ENCODE results near the gene NCOA5. TPM values are rescaled to one million over a fixed set of nuclear protein-coding genes. Genes with fewer than 3 reads are reported as not detected.

The NCOA5 gene
- total and polyA plus RNA-seq, 2 experiments from 2014 or later, result 24.0 to 26.2 TPM

DNA sequence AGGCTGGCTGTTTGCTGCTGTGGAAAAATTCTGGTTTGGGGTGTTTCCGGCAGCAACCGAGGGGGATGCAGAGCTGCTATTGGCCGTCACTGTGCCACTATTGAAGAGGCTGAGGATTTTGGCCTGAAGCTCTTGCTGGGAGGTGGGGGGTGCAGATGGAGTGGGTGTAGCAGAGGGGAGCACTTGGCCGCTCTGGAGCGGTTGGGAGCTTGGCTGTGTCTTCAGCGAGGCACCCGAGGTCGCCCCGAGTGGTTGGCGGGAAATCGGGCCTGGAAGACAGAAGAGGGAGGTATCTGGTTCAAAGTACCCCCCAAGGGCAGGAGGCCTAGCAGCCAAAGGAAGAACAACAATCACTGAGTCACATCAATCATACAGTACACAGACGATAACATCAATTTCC lies 27.1 kb downstream of the NCOA5 start:
- no peaks in the 10 kb centered on the region for H3K9me3 ChIP-seq (ENCODE audit: low read depth)
- H2AFZ ChIP-seq, result no peak overlapping the region
- no peak overlapping the region for H3K4me2 ChIP-seq
- 93% methylated on average over 12 of the region's 12 CpGs for WGBS (ENCODE audit: low lambda C conversion rate, missing lambda C conversion rate)
- H3K27me3 ChIP-seq, result peaks cover 4% of the 10 kb centered on the region
- TF ChIP-seq EZH2phosphoT487 (IDR thresholded peaks at IDR 0.05; ENCODE audit: low read depth, severe bottlenecking, unreplicated experiment) (no peak), EZH2 (IDR thresholded peaks at IDR 0.05; ENCODE audit: borderline replicate concordance) (no peak)
- TF ChIP-seq, protein P1, sequence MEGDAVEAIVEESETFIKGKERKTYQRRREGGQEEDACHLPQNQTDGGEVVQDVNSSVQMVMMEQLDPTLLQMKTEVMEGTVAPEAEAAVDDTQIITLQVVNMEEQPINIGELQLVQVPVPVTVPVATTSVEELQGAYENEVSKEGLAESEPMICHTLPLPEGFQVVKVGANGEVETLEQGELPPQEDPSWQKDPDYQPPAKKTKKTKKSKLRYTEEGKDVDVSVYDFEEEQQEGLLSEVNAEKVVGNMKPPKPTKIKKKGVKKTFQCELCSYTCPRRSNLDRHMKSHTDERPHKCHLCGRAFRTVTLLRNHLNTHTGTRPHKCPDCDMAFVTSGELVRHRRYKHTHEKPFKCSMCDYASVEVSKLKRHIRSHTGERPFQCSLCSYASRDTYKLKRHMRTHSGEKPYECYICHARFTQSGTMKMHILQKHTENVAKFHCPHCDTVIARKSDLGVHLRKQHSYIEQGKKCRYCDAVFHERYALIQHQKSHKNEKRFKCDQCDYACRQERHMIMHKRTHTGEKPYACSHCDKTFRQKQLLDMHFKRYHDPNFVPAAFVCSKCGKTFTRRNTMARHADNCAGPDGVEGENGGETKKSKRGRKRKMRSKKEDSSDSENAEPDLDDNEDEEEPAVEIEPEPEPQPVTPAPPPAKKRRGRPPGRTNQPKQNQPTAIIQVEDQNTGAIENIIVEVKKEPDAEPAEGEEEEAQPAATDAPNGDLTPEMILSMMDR (IDR thresholded peaks at IDR 0.05; ENCODE audit: poor library complexity), result no peak
- peaks cover 6% of the 10 kb centered on the region for H3K79me2 ChIP-seq
- peaks cover 16% of the 10 kb centered on the region for H3K4me1 ChIP-seq (ENCODE audit: insufficient read depth)
- no peaks in the 10 kb centered on the region for H3K36me3 ChIP-seq (replicated peaks; ENCODE audit: insufficient read depth, low read depth)
- H3K9me2 ChIP-seq (replicated peaks; ENCODE audit: insufficient read depth), result no peaks in the 10 kb centered on the region
- no peak overlapping the region for H3K27ac ChIP-seq
- H4K20me1 ChIP-seq (ENCODE audit: insufficient read depth, poor library complexity, severe bottlenecking), result peaks cover 65% of the 10 kb centered on the region
- no peak overlapping the region for H3K4me3 ChIP-seq
- no peak for DNase-seq (ENCODE audit: low spot score)

DNA sequence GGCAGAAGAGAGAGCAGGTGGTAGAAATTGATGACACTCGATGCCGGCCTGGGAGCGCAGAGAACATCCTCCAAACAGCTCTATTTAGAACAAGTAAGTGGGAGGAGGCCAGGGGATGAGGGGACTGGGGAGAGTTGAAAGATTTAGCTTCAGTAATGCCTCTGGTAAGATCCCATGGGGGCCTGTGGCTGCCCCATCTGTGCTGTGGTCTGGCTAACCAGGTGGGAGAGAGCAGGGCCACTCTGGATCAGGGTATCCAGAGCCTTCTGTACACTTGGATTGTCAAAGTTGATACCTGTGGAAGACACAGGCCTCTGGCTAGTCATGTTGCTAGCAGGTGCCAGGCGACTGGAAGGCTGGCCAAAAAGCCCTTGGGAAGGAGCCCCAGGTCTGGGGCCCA lies 27.6 kb downstream of the NCOA5 start:
- no peaks in the 10 kb centered on the region for H3K36me3 ChIP-seq (replicated peaks; ENCODE audit: insufficient read depth, low read depth)
- peaks cover 69% of the 10 kb centered on the region for H4K20me1 ChIP-seq (ENCODE audit: insufficient read depth, poor library complexity, severe bottlenecking)

DNA sequence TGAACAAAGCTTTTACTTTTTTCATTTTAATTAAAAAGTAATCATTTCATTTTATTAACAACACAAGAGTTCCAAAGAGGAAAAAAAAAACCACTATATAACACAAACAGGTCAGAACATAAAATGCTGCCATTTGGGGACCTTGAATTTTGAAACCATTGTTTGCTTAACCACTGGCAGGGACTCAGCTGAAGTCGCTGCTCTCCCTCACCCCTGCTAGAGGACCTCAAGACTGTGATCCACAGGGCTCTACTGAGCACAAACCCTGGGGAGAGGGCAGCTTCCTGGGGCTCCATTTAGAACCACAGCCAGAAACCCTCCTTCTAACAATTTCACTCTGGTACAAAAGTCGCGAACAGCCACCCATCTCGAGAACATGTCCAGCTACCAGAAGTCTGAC lies 28.8 kb downstream of the NCOA5 start:
- H3K4me1 ChIP-seq (ENCODE audit: insufficient read depth), result peaks cover 20% of the 10 kb centered on the region
- no peak overlapping the region for H3K4me2 ChIP-seq
- 96% methylated on average over 4 of the region's 4 CpGs for WGBS (ENCODE audit: low lambda C conversion rate, missing lambda C conversion rate)
- H4K20me1 ChIP-seq (ENCODE audit: insufficient read depth, poor library complexity, severe bottlenecking), result peaks cover 71% of the 10 kb centered on the region
- peaks cover 15% of the 10 kb centered on the region for H3K27me3 ChIP-seq
- TF ChIP-seq EZH2 (IDR thresholded peaks at IDR 0.05; ENCODE audit: borderline replicate concordance) (no peak), EZH2phosphoT487 (IDR thresholded peaks at IDR 0.05; ENCODE audit: low read depth, severe bottlenecking, unreplicated experiment) (no peak)
- TF ChIP-seq, protein P1 (IDR thresholded peaks at IDR 0.05; ENCODE audit: poor library complexity), result no peak
- H3K9me2 ChIP-seq (replicated peaks; ENCODE audit: insufficient read depth), result no peaks in the 10 kb centered on the region
- no peaks in the 10 kb centered on the region for H3K79me2 ChIP-seq
- no peak for DNase-seq (ENCODE audit: low spot score)
- no peak overlapping the region for H3K4me3 ChIP-seq
- H3K9me3 ChIP-seq (ENCODE audit: low read depth), result no peaks in the 10 kb centered on the region
- H2AFZ ChIP-seq, result no peak overlapping the region
- no peaks in the 10 kb centered on the region for H3K36me3 ChIP-seq (replicated peaks; ENCODE audit: insufficient read depth, low read depth)
- H3K27ac ChIP-seq, result no peak overlapping the region

More for the DNA sequence above, 27.6 kb downstream of the NCOA5 start:
- H2AFZ ChIP-seq, result no peak overlapping the region
- no peaks in the 10 kb centered on the region for H3K9me2 ChIP-seq (replicated peaks; ENCODE audit: insufficient read depth)
- peaks cover 20% of the 10 kb centered on the region for H3K4me1 ChIP-seq (ENCODE audit: insufficient read depth)
- TF ChIP-seq EZH2phosphoT487 (IDR thresholded peaks at IDR 0.05; ENCODE audit: low read depth, severe bottlenecking, unreplicated experiment), result no peak
- TF ChIP-seq, protein P1 (IDR thresholded peaks at IDR 0.05; ENCODE audit: poor library complexity), result no peak
- TF ChIP-seq EZH2 (IDR thresholded peaks at IDR 0.05; ENCODE audit: borderline replicate concordance), result no peak
- H3K79me2 ChIP-seq, result peaks cover 5% of the 10 kb centered on the region
- no peak overlapping the region for H3K27ac ChIP-seq
- no peak overlapping the region for H3K4me2 ChIP-seq
- no peak overlapping the region for H3K4me3 ChIP-seq
- H3K9me3 ChIP-seq (ENCODE audit: low read depth), result no peaks in the 10 kb centered on the region
- peaks cover 9% of the 10 kb centered on the region for H3K27me3 ChIP-seq
- DNase-seq (ENCODE audit: low spot score), result no peak
- WGBS (ENCODE audit: low lambda C conversion rate, missing lambda C conversion rate), result 94% methylated on average over 4 of the region's 4 CpGs
